Stimulated activated CD4-positive, alpha-beta T cell treated with anti-CD3 and anti-CD28 coated beads, Interleukin-4, amount 100 ng/mL, for 24 hours (primary cell): ENCODE results near the gene SPRR5.

ENCODE experiments used
- DNase-seq: peaks from one replicate; pipeline ENCODE4 v3.0.0-alpha.2; 2020

SPRR5 gene

GRCh38 chr1:152986578-152986977 lies 39.6 kb downstream of the SPRR5 start:
- no peak for DNase-seq

DNA sequence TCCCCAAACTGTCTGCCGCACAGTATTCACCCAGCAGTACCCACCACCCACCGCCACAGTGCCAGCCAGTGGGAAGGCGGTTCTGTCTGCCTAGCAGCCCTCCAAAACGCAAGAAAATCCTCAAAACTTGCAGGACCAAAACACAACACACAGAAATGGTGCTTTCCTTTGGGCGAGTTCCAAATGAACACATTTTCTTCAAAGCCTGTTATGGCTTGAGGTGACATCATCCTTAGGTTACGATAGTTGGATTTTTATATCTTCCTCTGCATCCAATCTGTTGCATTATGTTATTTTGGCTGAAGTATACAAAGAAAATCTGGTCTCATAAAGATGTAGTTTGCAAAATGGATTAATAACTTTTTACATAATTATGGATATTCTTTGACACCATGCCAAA lies 46.2 kb downstream of the SPRR5 start:
- DNase-seq, result no peak

GRCh38 chr1:152995842-152996241 lies 48.8 kb downstream of the SPRR5 start:
- no peak for DNase-seq

- no peak for DNase-seq
These were observed 49.8 kb downstream of the SPRR5 start for GRCh38 chr1:152996633-152997400.

DNA sequence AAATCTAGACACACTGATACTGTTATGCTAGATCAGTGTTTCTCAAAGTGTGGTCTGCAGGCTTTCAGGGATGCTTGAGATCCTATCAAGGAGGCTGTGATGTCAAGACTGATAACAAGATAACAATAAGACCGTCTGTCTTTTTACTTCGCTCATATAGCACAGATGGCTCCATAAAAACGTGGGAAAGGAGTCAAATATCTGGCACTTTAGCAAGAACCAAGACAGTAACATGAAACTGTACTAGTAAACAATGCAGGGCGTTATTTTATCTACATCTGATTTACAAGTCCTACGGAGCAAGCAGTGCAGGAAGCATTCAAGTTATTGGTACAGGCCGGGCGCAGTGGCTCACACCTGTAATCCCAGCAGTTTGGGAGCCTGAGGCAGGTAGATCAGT lies 50.9 kb downstream of the SPRR5 start:
- DNase-seq, result no peak

DNA sequence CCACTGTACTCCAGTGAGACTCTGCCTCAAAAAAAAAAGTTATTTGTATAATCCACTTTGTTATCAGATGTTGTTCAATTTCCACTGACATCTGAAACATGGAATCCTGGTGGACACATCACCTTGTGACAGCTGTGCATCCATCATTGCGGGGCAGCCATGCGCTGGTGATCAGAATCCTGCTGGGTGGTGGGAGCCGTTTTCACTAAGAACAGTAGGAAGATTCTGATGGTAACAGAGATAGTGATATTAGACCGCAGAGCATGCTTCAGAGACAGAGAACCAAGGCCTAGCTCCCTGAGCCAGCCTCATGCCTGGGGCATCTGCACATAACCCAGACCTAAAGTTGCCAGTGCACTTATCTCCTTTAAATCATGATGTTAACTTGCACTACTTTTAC lies 51.5 kb downstream of the SPRR5 start:
- no peak for DNase-seq
